Measurements from ENCODE around the gene ATP2A1.
A peak's percentile ranks its signal among the peaks of the same experiment; 100 is the strongest.
"Not testable (repeated sequence)": the region's sequence is repeated elsewhere in the genome, so short reads cannot be mapped to it uniquely, and the experiment has no call there.

ATP2A1 gene

DNA sequence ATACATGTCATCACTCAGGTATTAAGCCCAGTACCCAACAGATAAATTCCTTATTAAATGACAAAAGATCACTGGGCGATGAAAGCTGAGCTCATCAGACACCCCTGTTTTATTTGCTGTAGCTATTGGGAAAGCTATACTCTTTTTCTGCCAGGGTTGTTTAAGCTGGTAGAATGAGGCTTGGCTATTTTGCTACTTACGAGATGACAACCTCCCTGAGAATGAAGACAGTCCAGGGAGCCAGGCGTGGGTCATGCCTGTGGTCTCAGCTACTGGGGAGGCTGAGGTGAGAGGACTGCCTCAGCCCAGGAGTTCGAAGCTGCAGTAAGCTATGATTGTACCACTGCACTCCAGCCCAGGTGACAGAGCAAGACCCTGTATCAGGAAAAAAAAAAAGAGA lies 19.0 kb upstream of the ATP2A1 start:
- no peak for DNase-seq (ENCODE audit: low spot score)

DNA sequence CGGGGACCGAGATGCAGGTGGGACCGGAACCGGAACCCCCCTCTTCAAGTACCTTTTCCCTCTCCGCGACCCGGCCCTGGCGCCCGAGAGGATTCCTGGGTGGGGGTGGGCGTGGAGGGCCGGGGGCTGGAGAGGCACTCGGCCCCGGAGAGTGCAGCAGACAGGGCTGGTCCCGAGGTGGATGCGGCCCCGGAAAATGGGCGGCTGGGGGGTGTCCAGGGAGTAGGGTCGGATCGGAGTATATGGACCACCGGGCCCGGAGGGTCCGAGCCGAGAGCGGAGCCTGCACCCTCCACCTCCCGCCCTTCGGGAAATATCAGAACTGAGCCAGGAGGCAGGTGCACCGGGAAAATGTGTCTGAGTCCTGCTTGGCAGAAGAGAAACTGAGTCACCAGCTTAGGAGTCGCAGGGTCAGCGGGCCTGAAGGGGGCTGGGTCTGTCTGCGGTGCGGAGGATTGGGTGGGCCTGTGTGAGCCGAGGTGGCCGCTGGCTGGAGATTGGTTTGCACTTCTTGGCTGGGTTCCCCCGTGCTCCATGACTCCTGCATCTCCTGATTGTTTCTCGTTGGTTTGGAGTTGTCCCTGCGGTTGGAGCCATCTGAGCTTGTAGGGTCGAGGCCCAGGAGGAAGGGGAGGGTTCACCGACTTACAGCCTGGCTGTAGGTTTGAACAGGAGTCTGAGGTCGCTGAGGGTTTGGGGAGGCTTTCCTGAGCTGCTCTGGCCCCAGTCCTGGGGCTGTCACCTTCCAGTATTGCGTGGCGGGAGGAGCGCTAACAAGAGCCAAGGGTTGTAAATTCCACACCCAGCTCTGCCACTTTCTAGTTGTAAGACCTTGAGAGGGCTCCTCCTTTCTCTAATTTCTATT lies 14.1 kb upstream of the ATP2A1 start:
- no peak for DNase-seq (ENCODE audit: low spot score)

DNA sequence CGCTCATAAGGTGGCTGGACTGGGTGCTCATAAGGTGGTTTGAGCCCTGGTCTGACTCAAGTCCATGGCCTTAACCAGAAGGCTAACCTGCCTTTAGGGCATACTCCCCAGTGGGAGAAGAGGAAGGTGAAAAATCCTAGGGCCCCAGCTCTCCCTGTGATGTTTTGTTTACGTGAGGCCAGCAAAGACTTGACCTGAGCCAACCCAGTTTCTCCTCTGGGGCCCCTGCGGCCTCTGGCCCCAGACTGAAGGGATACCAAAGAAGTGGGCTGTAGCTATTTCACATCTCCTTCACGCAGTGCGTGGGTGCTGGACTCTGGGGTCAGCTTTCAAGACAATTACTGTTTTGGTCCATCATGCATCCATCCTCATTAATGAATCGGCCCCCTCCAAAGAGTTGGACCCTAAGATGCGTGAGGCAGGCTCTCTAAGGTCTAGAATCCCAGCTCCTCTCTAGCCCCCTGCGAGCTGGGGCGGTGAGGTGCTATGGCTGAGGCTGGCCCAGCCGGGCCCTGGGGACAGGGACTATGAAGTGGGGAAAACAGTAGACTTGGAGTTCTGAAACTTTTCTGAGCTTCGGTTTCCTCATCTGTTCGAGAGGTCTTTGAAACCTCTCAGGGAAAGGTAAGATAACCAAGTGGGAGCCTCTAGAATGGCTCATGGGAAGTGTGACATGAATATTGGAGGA lies 13.1 kb upstream of the ATP2A1 start:
- no peak for DNase-seq (ENCODE audit: low spot score)

DNA sequence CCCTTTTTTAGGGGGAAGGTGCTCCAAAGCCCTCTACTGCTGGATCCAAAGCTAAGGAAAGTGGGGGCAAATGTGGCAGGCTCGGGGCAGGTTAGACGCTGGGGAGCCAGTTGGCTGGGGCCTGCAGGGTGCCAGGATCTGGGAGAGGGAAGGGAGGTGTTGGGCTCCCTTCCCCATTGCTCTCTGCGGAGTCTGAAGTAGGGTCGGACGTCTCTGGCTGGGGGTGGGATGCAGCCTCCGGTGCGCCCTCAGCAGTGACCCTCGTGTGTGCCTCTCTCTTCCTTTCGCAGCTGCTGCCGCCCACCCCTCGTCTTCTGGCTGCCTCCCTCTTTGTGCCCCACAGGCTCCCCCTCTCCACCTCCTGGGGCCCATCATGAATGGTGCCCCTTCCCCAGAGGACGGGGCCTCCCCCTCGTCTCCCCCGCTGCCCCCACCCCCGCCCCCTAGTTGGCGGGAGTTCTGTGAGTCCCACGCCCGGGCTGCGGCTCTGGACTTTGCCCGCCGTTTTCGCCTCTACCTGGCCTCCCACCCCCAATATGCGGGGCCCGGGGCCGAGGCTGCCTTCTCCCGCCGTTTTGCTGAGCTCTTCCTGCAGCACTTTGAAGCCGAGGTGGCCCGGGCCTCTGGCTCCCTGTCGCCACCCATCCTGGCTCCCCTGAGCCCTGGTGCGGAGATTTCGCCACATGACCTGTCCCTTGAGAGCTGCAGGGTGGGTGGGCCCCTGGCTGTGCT lies 12.4 kb upstream of the ATP2A1 start:
- DNase-seq (ENCODE audit: low spot score) = no peak

DNA sequence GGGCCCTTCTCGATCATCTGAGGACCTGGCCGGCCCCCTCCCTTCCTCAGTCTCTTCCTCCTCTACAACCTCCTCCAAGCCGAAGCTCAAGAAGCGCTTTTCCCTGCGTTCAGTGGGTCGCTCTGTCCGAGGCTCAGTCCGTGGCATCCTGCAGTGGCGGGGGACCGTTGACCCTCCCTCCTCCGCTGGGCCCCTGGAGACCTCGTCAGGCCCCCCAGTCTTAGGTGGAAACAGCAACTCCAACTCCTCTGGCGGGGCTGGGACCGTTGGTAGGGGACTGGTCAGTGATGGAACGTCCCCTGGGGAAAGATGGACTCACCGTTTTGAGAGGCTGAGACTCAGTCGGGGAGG lies 11.9 kb upstream of the ATP2A1 start:
- no peak for DNase-seq (ENCODE audit: low spot score)

DNA sequence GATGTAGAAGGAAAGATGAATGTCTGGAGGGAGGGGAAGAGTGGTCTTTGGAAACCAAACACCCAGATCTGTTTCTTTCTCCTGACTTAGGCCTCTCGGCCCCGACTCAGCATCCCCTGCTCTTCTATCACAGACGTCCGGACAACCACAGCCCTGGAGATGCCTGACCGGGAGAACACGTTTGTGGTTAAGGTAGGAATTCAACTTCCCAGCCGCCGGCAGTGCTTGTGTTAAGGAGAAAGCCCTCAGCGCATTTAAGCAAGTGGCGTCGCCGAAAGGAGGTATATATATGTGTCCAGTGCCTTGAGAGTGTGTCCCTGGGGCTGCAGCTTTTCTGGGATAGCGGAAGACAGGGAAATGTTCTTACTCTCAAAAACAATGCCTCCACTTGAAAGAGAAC lies 11.0 kb upstream of the ATP2A1 start:
- DNase-seq (ENCODE audit: low spot score) = no peak

DNA sequence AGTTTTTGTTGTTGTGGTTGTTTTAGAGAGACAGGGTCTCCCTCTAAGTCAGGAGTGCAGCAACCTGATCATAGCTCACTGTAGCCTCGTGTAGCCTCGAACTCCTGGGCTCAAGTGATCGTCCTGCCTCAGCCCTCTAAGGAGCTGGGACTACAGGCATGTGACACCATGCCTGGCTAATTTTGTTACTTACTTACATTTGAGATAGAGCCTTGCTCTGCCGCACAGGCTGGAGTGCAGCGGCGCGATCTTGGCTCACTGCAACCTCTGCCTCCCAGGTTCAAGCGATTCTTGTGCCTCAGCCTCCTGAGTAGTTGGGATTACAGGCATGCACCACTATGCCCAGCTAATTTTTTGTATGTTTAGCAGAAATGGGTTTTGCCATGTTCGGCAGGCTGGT lies 10.6 kb upstream of the ATP2A1 start:
- DNase-seq (ENCODE audit: low spot score) = not testable (repeated sequence)

DNA sequence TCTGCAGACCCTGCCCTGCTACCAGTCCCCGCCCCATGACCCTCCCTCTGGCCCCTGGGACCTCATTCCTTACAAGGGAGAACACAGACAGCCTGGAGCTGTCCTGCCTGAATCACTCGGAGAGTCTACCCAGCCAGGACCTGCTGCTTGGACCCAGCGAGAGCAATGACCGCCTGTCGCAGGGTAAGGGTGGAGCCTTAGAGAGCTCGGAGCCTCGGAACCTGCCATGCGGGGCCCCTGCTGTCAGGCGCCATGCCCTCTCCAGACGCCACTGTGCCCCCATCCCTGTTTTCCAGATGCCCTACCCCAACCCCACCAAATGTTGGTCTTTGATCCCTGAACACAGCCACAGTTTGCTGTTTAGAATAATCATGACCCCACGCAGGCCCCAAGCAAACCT lies 9.1 kb upstream of the ATP2A1 start:
- no peak for DNase-seq (ENCODE audit: low spot score)

DNA sequence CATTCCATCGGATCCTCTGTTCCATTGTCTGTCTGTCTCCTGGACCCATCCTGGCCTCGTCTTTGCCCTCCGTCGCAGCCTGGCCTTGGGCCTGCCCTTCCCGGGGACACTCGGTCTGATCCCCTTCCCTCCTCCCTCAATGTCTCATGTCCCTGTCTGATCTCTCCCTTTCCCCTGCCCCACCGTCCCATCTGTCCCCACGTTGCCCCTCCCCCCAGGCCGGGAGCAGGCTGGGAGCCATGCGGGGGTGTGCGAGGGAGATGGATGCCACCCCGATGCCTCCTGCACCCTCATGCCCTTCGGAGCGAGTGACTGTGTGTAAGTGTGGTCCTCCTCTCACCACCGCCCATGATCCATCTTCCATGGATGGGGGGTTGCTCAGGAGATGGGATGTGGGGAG lies 5.3 kb upstream of the ATP2A1 start:
- no peak for DNase-seq (ENCODE audit: low spot score)

DNA sequence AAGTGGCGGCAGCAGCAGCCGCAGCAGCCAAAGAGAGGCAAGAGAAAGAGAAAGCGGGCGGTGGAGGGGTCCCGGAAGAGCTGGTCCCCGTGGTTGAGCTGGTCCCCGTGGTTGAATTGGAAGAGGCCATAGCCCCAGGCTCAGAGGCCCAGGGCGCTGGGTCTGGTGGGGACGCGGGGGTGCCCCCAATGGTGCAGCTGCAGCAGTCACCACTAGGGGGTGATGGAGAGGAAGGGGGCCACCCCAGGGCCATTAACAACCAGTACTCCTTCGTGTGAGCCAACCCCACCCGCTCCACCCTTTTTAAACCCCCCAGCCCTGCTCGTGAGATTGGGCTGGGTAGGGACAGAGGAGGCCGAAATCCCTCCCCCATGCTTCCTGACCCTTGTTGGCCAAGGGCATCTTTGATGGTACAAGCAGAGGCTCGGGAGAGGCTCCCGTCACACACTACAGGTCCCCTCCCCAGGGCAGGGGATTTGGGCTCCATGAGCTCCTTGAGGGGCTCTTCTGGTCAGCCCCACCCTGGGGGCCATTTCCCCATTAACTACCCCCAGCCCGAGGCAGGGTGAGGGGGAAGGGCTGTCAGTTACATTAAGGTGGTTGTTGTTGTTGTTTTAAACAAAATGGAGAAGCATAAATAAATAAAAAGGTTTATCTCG lies 4.6 kb upstream of the ATP2A1 start:
- DNase-seq (ENCODE audit: low spot score) = no peak

DNA sequence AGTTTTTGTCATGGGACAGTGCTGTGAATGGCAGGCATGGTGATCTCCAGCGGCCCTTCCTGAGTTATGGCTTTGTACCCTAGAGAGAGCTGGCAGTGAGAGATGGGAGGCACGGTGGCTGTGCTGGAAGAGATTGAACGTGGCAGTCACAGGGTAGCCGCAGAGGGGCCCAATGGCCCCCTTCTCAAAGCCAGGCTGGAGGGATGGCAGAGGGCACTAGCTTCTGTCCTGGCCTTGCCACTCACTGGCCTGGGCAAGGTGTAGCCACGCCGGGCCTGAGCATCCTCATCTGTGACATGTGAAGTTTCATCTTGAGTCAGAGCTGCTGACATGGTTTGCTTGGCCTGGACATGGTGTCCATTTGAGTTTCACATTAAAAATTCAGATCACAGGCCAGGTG lies 3.9 kb upstream of the ATP2A1 start:
- no peak for DNase-seq (ENCODE audit: low spot score)

DNA sequence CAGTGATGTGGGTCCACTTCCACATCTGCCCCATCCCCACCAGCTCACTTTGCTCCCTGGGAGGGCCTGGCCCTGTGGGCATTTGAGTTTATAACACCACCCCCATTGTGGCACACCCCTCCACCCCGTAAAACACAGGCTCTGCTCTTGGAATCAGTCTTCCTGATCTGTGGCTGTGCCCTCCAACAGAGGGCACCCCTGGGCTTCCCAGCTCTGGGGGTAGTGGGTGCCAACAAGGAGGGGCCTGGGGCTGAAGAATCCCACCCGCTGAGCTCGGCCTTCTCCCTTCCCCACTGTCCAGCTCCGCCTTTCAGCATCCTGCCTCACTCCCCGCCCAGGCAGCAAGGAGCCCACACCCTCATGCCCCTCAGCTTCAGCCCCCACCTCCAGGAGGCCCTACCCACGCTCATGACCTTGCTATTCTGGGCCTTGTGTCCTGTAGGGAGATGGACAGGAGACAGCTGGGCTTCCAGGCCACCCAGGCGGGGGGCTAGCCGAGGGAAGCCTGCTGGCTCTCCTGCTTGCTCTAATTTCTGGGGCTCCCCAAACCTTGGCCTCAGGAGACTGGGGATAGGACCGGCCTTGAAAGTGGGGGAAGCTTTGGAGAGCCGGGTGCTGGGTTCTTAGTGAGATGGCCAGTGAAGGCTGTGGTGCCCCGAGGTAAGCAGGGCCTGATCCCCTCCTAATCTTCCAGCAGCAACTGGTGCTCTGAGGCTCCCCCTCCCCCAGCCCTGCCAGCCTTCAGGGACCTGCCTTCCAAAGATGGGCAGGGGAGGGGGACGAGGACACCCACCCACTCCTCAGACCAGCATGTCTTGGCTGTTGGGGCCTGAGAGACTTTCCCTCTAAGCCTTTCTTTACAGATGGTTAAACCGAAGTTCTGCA lies 2.9 kb upstream of the ATP2A1 start:
- DNase-seq (ENCODE audit: low spot score) = no peak

DNA sequence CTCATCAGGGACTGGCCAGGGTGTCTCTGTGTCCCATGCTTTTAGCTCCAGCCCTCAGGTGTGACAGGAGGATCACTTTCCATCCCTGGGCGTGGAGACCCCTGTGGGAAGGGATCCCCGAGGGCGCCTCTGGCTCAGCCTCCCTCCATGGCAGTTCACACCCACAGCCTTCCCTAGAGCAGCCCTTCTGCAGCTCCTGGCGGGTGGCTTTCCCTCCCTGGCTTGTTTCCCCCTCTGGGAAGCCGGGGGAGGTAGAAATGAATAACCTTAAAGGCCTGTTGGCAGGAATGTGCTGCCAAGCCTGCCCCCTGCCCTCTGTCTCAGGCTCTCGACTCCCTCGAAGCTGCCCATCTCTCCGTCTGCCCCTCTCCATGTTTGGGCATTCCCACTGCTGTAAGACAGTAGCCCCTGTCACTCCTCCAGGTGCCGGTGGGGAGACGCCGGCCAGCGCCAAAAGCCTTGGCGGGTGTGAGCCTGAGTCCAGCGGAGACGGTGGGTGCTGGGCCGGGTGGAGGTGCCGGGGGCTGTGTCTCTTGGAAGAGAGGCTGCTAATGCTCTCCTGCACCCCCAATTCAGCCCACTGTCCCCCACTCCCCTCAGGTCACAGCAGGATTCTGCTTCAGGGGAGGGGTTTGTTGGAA lies 2.1 kb upstream of the ATP2A1 start:
- no peak for DNase-seq (ENCODE audit: low spot score)

DNA sequence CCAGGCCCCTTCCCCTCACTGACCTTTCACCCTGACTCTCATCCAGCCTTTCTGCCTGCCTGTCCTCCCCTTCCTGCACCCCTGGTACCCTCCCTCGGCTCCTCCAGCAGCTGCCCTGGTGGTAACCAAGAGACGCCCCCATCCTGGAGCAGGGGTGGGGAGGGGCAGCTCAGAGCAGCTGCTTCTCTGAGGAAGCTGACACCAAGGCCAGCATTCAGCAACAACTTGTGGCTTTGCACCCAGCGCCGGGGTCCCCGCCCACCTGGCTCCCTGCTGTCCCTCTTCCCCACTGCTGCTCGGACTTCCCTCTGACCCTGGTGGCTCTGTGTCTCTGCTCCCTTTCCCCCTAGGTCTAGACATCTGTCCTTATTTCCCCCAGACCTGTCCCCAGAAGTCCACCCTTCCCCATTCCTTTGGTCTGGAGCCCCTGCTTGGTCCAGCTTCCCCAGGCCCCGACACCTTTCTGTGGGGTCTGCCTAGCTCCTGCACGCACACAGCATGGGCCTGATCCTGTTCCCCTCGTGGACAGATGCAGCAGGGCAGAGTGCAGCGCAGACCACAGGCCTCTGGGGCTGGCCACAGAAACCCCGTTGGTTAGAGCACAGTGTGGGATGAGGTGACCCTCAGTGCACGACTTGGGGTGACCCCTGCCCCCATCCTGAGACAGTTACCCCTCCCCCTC lies 1.2 kb upstream of the ATP2A1 start:
- DNase-seq (ENCODE audit: low spot score) = no peak

DNA sequence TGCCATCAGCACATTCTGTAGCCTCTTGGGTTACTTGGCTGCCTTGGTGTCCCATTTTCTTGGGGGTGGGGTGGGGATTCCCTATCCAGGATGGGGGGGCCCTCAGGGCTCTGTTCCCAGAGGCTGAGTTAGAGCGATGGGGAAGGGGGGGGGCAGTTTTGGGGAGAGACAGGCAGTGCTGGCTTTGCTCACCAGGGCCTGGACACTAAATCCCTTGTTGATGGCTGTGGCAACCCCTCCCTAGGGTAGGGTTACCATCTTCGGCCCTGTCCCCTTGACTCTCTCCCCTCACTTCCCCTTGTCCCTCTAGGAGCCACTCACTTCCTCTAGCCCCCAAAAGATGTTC lies 660 bp upstream of the ATP2A1 start:
- no peak for DNase-seq (ENCODE audit: low spot score)

DNA sequence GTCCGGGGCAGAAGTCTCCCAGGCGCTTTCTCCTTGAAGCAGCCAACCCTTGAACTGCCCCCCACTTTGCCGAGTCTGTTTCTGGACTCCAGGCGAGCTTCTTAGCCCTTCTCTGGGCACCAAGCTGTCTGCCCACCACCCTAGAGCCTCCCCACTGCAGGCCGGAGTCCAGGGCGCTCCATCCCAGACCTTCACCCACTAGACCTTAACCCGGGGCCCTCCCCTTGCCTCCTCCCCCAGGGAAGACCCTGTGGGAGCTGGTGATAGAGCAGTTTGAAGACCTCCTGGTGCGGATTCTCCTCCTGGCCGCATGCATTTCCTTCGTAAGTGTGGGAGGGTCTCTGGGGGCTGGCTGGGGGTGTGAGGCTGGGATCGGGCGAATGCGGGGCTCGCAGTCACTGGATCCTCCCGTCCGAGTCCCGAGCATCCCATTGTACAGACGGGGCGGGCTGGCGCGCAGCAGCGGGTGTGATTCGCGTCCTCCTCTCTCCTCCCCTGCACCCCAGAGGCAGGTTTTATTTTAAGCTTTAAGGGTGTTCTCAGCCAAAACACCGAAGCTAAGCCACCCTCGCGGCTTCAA lies 1.1 kb downstream of the ATP2A1 start:
- no peak for DNase-seq (ENCODE audit: low spot score)

DNA sequence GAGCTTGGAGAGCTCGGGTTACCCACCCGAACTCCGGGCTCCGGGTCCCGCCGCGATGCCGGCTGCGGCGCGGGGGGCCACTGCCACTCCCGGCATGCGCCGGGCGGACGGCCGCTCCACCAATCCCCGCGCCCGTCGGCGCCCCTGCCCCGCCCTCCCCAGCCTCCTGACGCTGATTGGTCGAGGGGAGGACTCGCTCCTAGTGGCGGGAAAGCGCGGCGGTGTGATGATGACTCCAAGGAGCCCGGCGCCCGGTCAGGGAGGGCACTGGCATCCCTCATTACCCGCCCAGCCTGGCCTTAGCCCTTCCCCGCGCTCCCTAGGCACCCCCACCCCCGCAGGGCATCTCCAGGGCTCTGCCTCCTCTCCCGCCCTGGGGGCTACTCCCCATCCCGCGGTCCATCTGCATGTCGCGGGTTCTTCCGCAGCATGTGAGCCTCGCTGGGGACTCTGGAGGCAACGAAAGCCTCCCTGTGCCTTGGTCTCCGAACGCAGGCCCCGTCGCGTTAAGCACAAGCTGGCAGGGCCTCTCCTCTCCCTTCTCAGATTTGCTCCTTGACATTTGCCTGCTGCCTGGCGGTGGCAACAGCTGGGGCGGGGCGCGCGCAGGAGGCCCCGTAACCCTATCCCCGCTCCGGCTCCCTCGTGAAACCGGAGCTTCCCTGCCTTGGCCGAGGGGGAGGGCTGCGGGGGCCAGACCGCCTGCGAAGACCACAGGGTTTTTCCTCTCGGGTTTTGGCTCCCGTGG lies 1.7 kb downstream of the ATP2A1 start:
- peak; percentile 89 for DNase-seq (ENCODE audit: low spot score)

DNA sequence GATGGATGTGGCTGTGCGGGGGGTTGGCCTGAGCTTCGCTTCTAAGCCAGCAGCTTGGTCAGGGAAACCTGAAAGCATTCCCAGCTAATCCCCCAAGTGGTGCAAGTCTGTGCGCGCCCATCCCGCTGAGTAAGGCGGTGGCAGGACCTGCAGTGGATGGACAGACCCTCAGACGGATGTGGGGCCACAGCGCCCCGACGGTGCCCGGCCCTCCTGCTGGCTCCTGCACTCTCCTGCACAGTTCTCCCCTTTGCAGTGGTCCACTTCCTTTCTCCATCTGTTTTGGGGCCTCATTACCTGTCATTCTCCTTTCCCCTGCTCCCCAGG lies 2.3 kb downstream of the ATP2A1 start:
- no peak for DNase-seq (ENCODE audit: low spot score)

DNA sequence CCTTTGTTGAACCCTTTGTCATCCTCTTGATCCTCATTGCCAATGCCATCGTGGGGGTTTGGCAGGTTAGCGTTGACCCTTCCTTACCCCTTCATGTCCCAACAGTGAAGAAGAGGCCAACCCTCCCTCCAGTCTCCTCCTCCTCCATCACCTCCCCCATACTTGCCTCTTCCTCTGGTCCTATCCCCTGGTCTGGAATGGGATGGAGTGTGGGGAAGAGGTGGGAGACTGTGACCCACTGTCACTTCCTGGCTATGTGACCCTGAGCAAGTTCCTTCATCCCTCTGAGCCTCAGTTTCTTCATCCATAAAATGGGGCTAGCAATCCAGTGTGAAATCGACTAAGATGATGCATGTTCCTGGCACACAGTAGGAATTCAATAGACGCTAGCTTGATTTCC lies 2.7 kb downstream of the ATP2A1 start:
- DNase-seq (ENCODE audit: low spot score) = no peak

DNA sequence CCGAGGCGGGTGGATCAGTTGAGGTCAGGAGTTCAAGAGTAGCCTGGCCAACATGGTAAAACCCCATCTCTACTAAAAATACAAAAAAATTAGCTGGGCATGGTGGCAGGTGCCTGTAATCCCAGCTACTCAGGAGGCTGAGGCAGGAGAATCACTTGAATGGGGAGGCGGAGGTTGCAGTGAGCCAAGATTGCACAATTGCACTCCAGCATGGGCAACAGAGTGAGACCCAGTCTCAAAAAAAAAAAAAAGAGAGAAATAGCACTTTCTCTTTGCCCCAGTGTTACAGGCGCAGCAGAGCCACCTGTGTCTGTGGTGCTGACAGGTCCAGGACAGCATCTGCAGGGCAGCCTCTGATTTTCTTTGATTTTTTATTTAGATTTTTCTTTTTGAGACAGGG lies 3.3 kb downstream of the ATP2A1 start:
- DNase-seq (ENCODE audit: low spot score) = not testable (repeated sequence)
